ENCODE data around the gene RETN.

DNA sequence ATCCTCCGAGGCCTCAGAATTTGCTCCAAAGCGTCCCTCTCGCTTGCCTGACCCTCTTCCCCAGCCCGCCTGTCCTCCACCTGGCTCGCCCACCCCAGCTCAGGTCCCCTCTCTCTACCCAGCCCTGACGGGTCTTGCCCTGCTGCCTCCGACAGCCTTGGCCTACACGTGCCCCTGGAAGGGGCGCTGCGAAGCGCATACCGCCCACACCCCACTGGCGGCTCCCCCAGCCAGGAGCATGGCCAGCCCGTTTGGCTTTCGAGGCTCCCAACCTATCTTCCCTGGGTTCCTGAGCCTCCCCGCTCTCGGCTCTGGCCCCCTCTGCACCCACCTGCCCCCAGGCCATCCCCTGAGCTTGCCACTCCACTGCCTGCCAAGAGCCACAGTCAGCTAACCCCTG lies 44.0 kb upstream of the RETN start:
- TF ChIP-seq CTCF (IDR thresholded peaks at IDR 0.05), result no peak
- no peak for TF ChIP-seq EP300 (IDR thresholded peaks at IDR 0.05)
